22Rv1 (cell line): ENCODE measurements around the gene KRTDAP.

Experiments used
- ZFX ChIP-seq: fragments of 450-650 bp; IDR thresholded peaks from 2 replicates; pipeline ENCODE4 v1.6.1; 2017; ENCODE audit warnings: antibody characterized with exemption, borderline replicate concordance
- TF ChIP-seq, protein P1 (sequence below): fragments of 450-650 bp; IDR thresholded peaks from 2 replicates; pipeline ENCODE4 v1.5.1; 2017; ENCODE audit warnings: mild to moderate bottlenecking

DNA sequence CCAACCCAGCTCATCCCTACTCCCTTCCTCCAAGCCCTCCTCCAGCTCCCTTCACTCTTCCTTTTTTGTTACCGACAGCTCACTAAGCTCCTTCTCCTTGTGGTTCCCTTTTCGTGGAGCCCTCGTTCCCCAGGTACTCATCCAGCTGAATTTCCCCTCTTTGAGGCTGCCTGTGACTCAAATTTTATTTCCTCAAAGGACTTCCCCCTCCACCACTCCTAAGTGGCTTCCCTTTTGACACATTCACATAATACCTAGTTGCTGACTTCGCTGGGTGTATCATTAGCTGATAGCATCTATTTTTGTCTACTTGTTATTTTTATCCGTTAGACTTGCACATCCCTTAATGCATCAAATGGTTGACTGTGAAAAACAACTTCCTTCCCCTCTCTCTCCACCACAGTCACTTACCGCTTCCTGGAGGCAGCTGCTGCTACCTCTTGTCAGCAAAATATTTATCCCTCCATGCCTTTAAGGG, 27.7 kb downstream of the KRTDAP start:
- TF ChIP-seq, protein P1, sequence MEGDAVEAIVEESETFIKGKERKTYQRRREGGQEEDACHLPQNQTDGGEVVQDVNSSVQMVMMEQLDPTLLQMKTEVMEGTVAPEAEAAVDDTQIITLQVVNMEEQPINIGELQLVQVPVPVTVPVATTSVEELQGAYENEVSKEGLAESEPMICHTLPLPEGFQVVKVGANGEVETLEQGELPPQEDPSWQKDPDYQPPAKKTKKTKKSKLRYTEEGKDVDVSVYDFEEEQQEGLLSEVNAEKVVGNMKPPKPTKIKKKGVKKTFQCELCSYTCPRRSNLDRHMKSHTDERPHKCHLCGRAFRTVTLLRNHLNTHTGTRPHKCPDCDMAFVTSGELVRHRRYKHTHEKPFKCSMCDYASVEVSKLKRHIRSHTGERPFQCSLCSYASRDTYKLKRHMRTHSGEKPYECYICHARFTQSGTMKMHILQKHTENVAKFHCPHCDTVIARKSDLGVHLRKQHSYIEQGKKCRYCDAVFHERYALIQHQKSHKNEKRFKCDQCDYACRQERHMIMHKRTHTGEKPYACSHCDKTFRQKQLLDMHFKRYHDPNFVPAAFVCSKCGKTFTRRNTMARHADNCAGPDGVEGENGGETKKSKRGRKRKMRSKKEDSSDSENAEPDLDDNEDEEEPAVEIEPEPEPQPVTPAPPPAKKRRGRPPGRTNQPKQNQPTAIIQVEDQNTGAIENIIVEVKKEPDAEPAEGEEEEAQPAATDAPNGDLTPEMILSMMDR: no peak
- TF ChIP-seq ZFX: no peak
